Liver (tissue), 3 donors: Measurements from ENCODE around the gene KIF9.

Experiments
- CTCF ChIP-seq: fragments of 150-350 bp; IDR thresholded peaks from 2 replicates; pipeline ENCODE4 v1.5.1; 2017; ENCODE audit warnings: improper control_type of control experiment, low read depth, low read length; ENCODE audit not compliant: missing input control
- FOXA1 ChIP-seq: IDR thresholded peaks from 2 replicates; pipeline ENCODE4 v1.6.1; 2016; ENCODE audit warnings: antibody characterized with exemption
- HNF4G ChIP-seq: IDR thresholded peaks from 2 replicates; pipeline ENCODE4 v1.6.1; 2016; ENCODE audit warnings: antibody characterized with exemption
- JUND ChIP-seq, 2 donors: IDR thresholded peaks; 2 replicates each; pipeline ENCODE4 v1.6.1; 2016; ENCODE audit warnings: antibody characterized with exemption in 2 of 2
- MAX ChIP-seq: IDR thresholded peaks from 2 replicates; pipeline ENCODE4 v1.6.1; 2016; ENCODE audit warnings: antibody characterized with exemption
- NR2F2 ChIP-seq: IDR thresholded peaks from 2 replicates; pipeline ENCODE4 v1.6.1; 2016; ENCODE audit warnings: antibody characterized with exemption
- RAD21 ChIP-seq, 2 donors: IDR thresholded peaks; 2 replicates each; pipeline ENCODE4 v1.6.1; 2016; ENCODE audit warnings: antibody characterized with exemption in 2 of 2, mild to moderate bottlenecking in 2 of 2
- REST ChIP-seq: IDR thresholded peaks from 2 replicates; pipeline ENCODE4 v1.6.1; 2016; ENCODE audit warnings: antibody characterized with exemption, mild to moderate bottlenecking
- SP1 ChIP-seq: IDR thresholded peaks from 2 replicates; pipeline ENCODE4 v1.6.1; 2018; ENCODE audit warnings: antibody characterized with exemption, mild to moderate bottlenecking
- TAF1 ChIP-seq: conservative IDR thresholded peaks from 2 replicates; pipeline ENCODE4 v1.6.1; 2016; ENCODE audit warnings: antibody characterized with exemption, mild to moderate bottlenecking
- YY1 ChIP-seq: IDR thresholded peaks from 2 replicates; pipeline ENCODE4 v1.6.1; 2016; ENCODE audit warnings: antibody characterized with exemption, mild to moderate bottlenecking
- ZBTB33 ChIP-seq: IDR thresholded peaks from 2 replicates; pipeline ENCODE4 v1.6.1; 2016; ENCODE audit warnings: antibody characterized with exemption
- donor health status: healthy.
- donor health status: healthy.

GRCh38 chr3:47273564-47273963, 9.0 kb downstream of the KIF9 start:
- TF ChIP-seq CTCF (no peak), ZBTB33 (no peak), JUND (IDR thresholded peaks at IDR 0.05) (no peak), YY1 (no peak), RAD21 (IDR thresholded peaks at IDR 0.05) (no peak), SP1 (no peak), MAX (no peak), HNF4G (no peak), TAF1 (no peak), FOXA1 (no peak), REST (no peak), NR2F2 (no peak)
